K562 (cell line): ENCODE measurements around the gene CALCA.
A peak's percentile ranks its signal among the peaks of the same experiment; 100 is the strongest.

Experiments used
- ERF ChIP-seq: fragments of 450-650 bp; formaldehyde crosslinking; IDR thresholded peaks from 2 replicates; pipeline ENCODE4 v1.4.0; 2020; ENCODE audit warnings: mild to moderate bottlenecking, mixed read lengths
- ETV6 ChIP-seq, 3 experiments: fragments of 150-350 bp in 1 of 3; sonication (generic) in 1 of 3; formaldehyde crosslinking in 1 of 3; IDR thresholded peaks; 2 replicates each; pipeline versions ENCODE4 v1.6.1 to v1.8.0; 2014 to 2022; ENCODE audit warnings: borderline replicate concordance in 2 of 3, low read depth in 2 of 3, antibody characterized with exemption in 1 of 3, low read length in 1 of 3, mild to moderate bottlenecking in 1 of 3, missing genetic modification reagents in 1 of 3
- TF ChIP-seq, protein P1 (sequence below), 2 experiments: fragments of 450-650 bp in 1 of 2; sonication (generic) in 1 of 2; formaldehyde crosslinking in 1 of 2; IDR thresholded peaks in 1 of 2; conservative IDR thresholded peaks in 1 of 2; 2 replicates each; pipeline versions ENCODE4 v1.6.1 to v1.8.1; 2016 to 2023; ENCODE audit warnings: mild to moderate bottlenecking in 2 of 2, moderate library complexity in 2 of 2, inconsistent platforms in 1 of 2, missing genetic modification reagents in 1 of 2

DNA sequence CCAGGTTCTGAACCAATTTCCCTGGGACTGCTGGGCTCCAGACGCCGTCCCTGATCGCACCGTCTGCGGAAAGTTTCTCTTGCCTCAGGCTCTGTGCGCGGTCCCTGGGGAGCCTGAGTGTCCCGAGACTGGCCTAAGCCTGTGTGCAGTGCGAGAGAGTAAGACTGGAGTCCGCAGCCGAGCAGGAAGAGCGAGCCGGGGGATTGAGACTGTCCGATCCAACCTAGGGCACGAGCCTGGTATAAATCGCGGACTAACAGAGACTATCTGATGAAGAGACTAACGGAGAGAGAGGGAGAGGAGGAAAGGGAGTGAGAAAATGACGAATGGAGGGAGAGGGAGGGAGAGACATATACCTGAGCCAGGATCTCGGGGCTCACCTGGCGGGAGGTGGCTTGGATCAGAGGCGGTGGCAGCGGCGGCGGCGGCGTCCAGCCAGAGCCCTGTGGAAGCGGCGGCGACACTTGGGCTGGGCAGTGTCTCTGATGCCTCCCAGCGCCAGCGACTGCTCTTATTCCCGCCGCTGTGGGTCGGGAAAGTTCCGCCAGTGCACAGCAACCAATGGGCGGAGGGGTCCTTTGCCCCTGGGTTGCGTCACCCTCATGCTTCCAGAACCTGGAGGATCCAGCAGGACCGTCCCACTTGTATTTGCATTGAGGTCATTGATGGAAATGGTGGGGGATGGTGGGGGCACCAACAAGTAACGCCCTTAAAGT is at the start of gene CALCA:
- TF ChIP-seq ERF (CRISPR knock-in tag) (no peak), ETV6 (IDR thresholded peaks at IDR 0.05; ENCODE audit: borderline replicate concordance in 1 of 2, low read depth in 2 of 2, low read length in 1 of 2) (no peak), ETV6 (CRISPR knock-in tag; IDR thresholded peaks at IDR 0.05; ENCODE audit: borderline replicate concordance) (no peak)
- TF ChIP-seq, protein P1, sequence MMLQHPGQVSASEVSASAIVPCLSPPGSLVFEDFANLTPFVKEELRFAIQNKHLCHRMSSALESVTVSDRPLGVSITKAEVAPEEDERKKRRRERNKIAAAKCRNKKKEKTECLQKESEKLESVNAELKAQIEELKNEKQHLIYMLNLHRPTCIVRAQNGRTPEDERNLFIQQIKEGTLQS (IDR thresholded peaks at IDR 0.05): peak; percentile 20; the same call in 1 of the 2 replicates
- TF ChIP-seq, protein P1 (CRISPR knock-in tag; conservative IDR thresholded peaks at IDR 0.05): no peak
